ENCODE measurements around the gene MAGIX. TPM values are rescaled to one million over a fixed set of nuclear protein-coding genes. Genes with fewer than 3 reads are reported as not detected.
"Not testable (repeated sequence)": the region's sequence is repeated elsewhere in the genome, so short reads cannot be mapped to it uniquely, and the experiment has no call there.

MAGIX gene
- total and polyA plus RNA-seq, 2 experiments from 2014 or later = 0.66 to 0.83 TPM

GRCh38 chrX:49122499-49122898, 40.1 kb upstream of the MAGIX start (continued):
- no peak for TF ChIP-seq ZNF462 (CRISPR knock-in tag; IDR thresholded peaks at IDR 0.05)
- TF ChIP-seq, protein P1, sequence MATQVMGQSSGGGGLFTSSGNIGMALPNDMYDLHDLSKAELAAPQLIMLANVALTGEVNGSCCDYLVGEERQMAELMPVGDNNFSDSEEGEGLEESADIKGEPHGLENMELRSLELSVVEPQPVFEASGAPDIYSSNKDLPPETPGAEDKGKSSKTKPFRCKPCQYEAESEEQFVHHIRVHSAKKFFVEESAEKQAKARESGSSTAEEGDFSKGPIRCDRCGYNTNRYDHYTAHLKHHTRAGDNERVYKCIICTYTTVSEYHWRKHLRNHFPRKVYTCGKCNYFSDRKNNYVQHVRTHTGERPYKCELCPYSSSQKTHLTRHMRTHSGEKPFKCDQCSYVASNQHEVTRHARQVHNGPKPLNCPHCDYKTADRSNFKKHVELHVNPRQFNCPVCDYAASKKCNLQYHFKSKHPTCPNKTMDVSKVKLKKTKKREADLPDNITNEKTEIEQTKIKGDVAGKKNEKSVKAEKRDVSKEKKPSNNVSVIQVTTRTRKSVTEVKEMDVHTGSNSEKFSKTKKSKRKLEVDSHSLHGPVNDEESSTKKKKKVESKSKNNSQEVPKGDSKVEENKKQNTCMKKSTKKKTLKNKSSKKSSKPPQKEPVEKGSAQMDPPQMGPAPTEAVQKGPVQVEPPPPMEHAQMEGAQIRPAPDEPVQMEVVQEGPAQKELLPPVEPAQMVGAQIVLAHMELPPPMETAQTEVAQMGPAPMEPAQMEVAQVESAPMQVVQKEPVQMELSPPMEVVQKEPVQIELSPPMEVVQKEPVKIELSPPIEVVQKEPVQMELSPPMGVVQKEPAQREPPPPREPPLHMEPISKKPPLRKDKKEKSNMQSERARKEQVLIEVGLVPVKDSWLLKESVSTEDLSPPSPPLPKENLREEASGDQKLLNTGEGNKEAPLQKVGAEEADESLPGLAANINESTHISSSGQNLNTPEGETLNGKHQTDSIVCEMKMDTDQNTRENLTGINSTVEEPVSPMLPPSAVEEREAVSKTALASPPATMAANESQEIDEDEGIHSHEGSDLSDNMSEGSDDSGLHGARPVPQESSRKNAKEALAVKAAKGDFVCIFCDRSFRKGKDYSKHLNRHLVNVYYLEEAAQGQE (IDR thresholded peaks at IDR 0.05; ENCODE audit: unreplicated experiment) = no peak
- TF ChIP-seq ZNF331 (CRISPR knock-in tag; IDR thresholded peaks at IDR 0.05; ENCODE audit: low read depth) = no peak

- ATAC-seq, H3K9me3 Mint-ChIP-seq: not testable (repeated sequence)
Observed at GRCh38 chrX:49127742-49128258, 34.8 kb upstream of the MAGIX start.

More at GRCh38 chrX:49127742-49128258, 34.8 kb upstream of the MAGIX start:
- H3K36me3 Mint-ChIP-seq (ENCODE audit: low read depth); H3K4me1 Mint-ChIP-seq; H3K4me1 ChIP-seq (ENCODE audit: insufficient read depth); H3K4me2 ChIP-seq; H3K27me3 ChIP-seq (ENCODE audit: insufficient read depth); H3K27me3 Mint-ChIP-seq (ENCODE audit: insufficient read depth, low read depth, poor library complexity); H3K27ac Mint-ChIP-seq; H3K9me2 ChIP-seq (ENCODE audit: insufficient read depth); H3K4me3 Mint-ChIP-seq; H3F3A ChIP-seq (replicated peaks; ENCODE audit: low read depth); H2AFZ ChIP-seq; H4K20me1 ChIP-seq (replicated peaks; ENCODE audit: insufficient read depth); H3K79me2 ChIP-seq (replicated peaks; ENCODE audit: insufficient read depth); H3K36me3 ChIP-seq (ENCODE audit: insufficient read depth); H3K4me3 ChIP-seq; DNase-seq (ENCODE audit: low spot score); H3K27ac ChIP-seq (ENCODE audit: low read depth): not testable (repeated sequence)
